Fibroblast of the aortic adventitia (primary cell): ENCODE results near the gene DHRS12. TPM values are rescaled to one million over a fixed set of nuclear protein-coding genes. Genes with fewer than 3 reads are reported as not detected.

Source experiments
- DNase-seq: peaks from one replicate; pipeline ENCODE4 v3.0.0-alpha.2; 2010; ENCODE audit warnings: low read depth
- H3K4me3 ChIP-seq: 2 replicates; pipeline ENCODE4 v1.5.1; 2011; ENCODE audit warnings: low read depth, mild to moderate bottlenecking, control low read depth, low read length, moderate library complexity
- CTCF ChIP-seq: IDR thresholded peaks from 2 replicates; pipeline ENCODE4 v1.5.1; 2011; ENCODE audit warnings: mild to moderate bottlenecking, low read length, control low read depth, inconsistent platforms; ENCODE audit not compliant: insufficient read depth
- total RNA-seq: library from RNA; depleted of rRNA; stranded (reverse); fragments of >200 nt; gene quantifications from 2 replicates; pipeline ENCODE4 v1.2.3, GENCODE V29; 2012; ENCODE audit warnings: low replicate concordance

The DHRS12 gene
- total RNA-seq, 1 donor = 3.8 TPM

- TF ChIP-seq CTCF = no peak
- H3K4me3 ChIP-seq = no peak overlapping the region
- no peak for DNase-seq
These were observed 8.0 kb upstream of the DHRS12 start for GRCh38 chr13:51811920-51812451.

GRCh38 chr13:51811046-51811445 is 7.1 kb upstream of the DHRS12 start:
- TF ChIP-seq CTCF = no peak
- DNase-seq = no peak
- no peak overlapping the region for H3K4me3 ChIP-seq

- no peak overlapping the region for H3K4me3 ChIP-seq
- no peak for TF ChIP-seq CTCF
These were observed 4.8 kb upstream of the DHRS12 start for GRCh38 chr13:51808811-51809210.

GRCh38 chr13:51807041-51807440 is 3.1 kb upstream of the DHRS12 start:
- DNase-seq = no peak
- no peak overlapping the region for H3K4me3 ChIP-seq
- TF ChIP-seq CTCF = no peak

More at GRCh38 chr13:51808811-51809210, 4.8 kb upstream of the DHRS12 start:
- no peak for DNase-seq

GRCh38 chr13:51806566-51806965 is 2.6 kb upstream of the DHRS12 start:
- DNase-seq = peak; percentile 46
- no peak overlapping the region for H3K4me3 ChIP-seq
- TF ChIP-seq CTCF = no peak

- DNase-seq = no peak
- no peak for TF ChIP-seq CTCF
- no peak overlapping the region for H3K4me3 ChIP-seq
These were observed 2.0 kb upstream of the DHRS12 start for GRCh38 chr13:51805925-51806324.

GRCh38 chr13:51805313-51805712 is 1.4 kb upstream of the DHRS12 start:
- DNase-seq = no peak
- no peak for TF ChIP-seq CTCF
- H3K4me3 ChIP-seq = no peak overlapping the region
